IPS DF 19.7 (cell line): ENCODE results near the gene EVA1A.

Experiments used
- DNase-seq: peaks from one replicate; pipeline ENCODE4 v3.0.0-alpha.2; 2013; ENCODE audit warnings: low read depth, low spot score

The EVA1A gene

GRCh38 chr2:75563591-75563990 lies 2.9 kb upstream of the EVA1A start:
- DNase-seq = no peak

GRCh38 chr2:75562513-75562864 lies 1.8 kb upstream of the EVA1A start:
- no peak for DNase-seq

GRCh38 chr2:75561566-75562512 lies 1.1 kb upstream of the EVA1A start:
- no peak for DNase-seq

- no peak for DNase-seq
Observed at GRCh38 chr2:75560022-75560767, 544 bp downstream of the EVA1A start.

- no peak for DNase-seq
Observed at GRCh38 chr2:75559680-75560021, 1.1 kb downstream of the EVA1A start.

- no peak for DNase-seq
Observed at GRCh38 chr2:75558786-75559679, 1.7 kb downstream of the EVA1A start.

- no peak for DNase-seq
Observed at GRCh38 chr2:75558136-75558535, 2.6 kb downstream of the EVA1A start.

GRCh38 chr2:75557474-75558133 lies 3.1 kb downstream of the EVA1A start:
- no peak for DNase-seq

- DNase-seq = no peak
Observed at GRCh38 chr2:75556679-75557366, 3.9 kb downstream of the EVA1A start.

- no peak for DNase-seq
Observed at GRCh38 chr2:75555701-75556100, 5.0 kb downstream of the EVA1A start.

- DNase-seq = no peak
Observed at GRCh38 chr2:75553935-75554531, 6.7 kb downstream of the EVA1A start.

GRCh38 chr2:75552222-75552621 lies 8.5 kb downstream of the EVA1A start:
- DNase-seq = no peak

- no peak for DNase-seq
Observed at GRCh38 chr2:75551434-75551833, 9.3 kb downstream of the EVA1A start.

GRCh38 chr2:75549401-75550253 lies 11.1 kb downstream of the EVA1A start:
- no peak for DNase-seq

GRCh38 chr2:75548036-75548573 lies 12.6 kb downstream of the EVA1A start:
- DNase-seq = no peak

- no peak for DNase-seq
Observed at GRCh38 chr2:75547345-75548035, 13.2 kb downstream of the EVA1A start.

GRCh38 chr2:75545922-75546321 lies 14.8 kb downstream of the EVA1A start:
- DNase-seq = no peak

GRCh38 chr2:75545387-75545786 lies 15.4 kb downstream of the EVA1A start:
- DNase-seq = no peak

GRCh38 chr2:75543446-75543845 lies 17.3 kb downstream of the EVA1A start:
- DNase-seq = no peak
